Liver (tissue), 3 donors: ENCODE measurements around the gene IGF1R.

Experiments used
- CTCF ChIP-seq: fragments of 150-350 bp; IDR thresholded peaks from 2 replicates; pipeline ENCODE4 v1.5.1; 2017; ENCODE audit warnings: improper control_type of control experiment, low read depth, low read length; ENCODE audit not compliant: missing input control
- EGR1 ChIP-seq, 2 donors: IDR thresholded peaks; 2 replicates each; pipeline ENCODE4 v1.6.1; 2016 to 2018; ENCODE audit warnings: antibody characterized with exemption in 2 of 2, low read depth in 2 of 2
- FOXA2 ChIP-seq: IDR thresholded peaks from 2 replicates; pipeline ENCODE4 v1.6.1; 2016; ENCODE audit warnings: antibody characterized with exemption
- GABPA ChIP-seq, 2 donors: IDR thresholded peaks in 1 of 2; conservative IDR thresholded peaks in 1 of 2; 2 replicates each; pipeline ENCODE4 v1.6.1; 2016; ENCODE audit warnings: antibody characterized with exemption in 2 of 2, mild to moderate bottlenecking in 1 of 2, moderate library complexity in 1 of 2
- NR2F2 ChIP-seq: IDR thresholded peaks from 2 replicates; pipeline ENCODE4 v1.6.1; 2016; ENCODE audit warnings: antibody characterized with exemption
- RAD21 ChIP-seq, 2 donors: IDR thresholded peaks; 2 replicates each; pipeline ENCODE4 v1.6.1; 2016; ENCODE audit warnings: antibody characterized with exemption in 2 of 2, mild to moderate bottlenecking in 2 of 2
- REST ChIP-seq: IDR thresholded peaks from 2 replicates; pipeline ENCODE4 v1.6.1; 2016; ENCODE audit warnings: antibody characterized with exemption, mild to moderate bottlenecking
- RXRA ChIP-seq, 2 donors: IDR thresholded peaks; 2 replicates each; pipeline ENCODE4 v1.6.1; 2017 to 2018; ENCODE audit warnings: antibody characterized with exemption in 2 of 2, mild to moderate bottlenecking in 1 of 2
- SP1 ChIP-seq: IDR thresholded peaks from 2 replicates; pipeline ENCODE4 v1.6.1; 2018; ENCODE audit warnings: antibody characterized with exemption, mild to moderate bottlenecking
- TF ChIP-seq, protein P1 (sequence below): IDR thresholded peaks from 2 replicates; pipeline ENCODE4 v1.6.1; 2016; ENCODE audit warnings: antibody characterized with exemption
- donor health status: healthy.
- donor health status: healthy.

DNA sequence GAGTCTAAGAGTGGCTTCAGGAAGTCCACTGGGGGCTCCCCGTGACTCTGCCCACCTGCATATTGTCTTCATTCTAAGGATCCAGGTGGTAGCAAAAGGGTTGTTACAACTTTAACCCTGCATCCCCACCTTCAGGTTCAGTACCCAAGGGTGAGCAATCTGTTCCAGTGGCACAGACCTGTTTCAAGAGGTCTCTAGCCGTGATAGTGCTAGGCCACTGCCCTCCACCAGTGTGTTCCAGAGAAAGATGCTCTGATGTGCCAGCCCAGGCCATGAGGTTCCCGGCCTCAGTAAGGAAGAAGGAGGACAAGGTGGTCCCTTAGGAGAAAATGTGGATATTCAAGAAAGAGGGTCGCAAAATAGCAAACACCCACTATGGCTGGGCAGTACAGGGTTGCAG is 87.0 kb downstream of the IGF1R start:
- TF ChIP-seq, protein P1, sequence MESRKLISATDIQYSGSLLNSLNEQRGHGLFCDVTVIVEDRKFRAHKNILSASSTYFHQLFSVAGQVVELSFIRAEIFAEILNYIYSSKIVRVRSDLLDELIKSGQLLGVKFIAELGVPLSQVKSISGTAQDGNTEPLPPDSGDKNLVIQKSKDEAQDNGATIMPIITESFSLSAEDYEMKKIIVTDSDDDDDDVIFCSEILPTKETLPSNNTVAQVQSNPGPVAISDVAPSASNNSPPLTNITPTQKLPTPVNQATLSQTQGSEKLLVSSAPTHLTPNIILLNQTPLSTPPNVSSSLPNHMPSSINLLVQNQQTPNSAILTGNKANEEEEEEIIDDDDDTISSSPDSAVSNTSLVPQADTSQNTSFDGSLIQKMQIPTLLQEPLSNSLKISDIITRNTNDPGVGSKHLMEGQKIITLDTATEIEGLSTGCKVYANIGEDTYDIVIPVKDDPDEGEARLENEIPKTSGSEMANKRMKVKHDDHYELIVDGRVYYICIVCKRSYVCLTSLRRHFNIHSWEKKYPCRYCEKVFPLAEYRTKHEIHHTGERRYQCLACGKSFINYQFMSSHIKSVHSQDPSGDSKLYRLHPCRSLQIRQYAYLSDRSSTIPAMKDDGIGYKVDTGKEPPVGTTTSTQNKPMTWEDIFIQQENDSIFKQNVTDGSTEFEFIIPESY = no peak
- no peak for TF ChIP-seq CTCF
- no peak for TF ChIP-seq SP1
- TF ChIP-seq RAD21 (IDR thresholded peaks at IDR 0.05) = no peak
- TF ChIP-seq FOXA2 = no peak
- no peak for TF ChIP-seq EGR1 (IDR thresholded peaks at IDR 0.05; ENCODE audit: low read depth in 2 of 2)
- TF ChIP-seq GABPA (IDR thresholded peaks at IDR 0.05 in 1 of 2, conservative IDR thresholded peaks at IDR 0.05 in 1 of 2) = no peak
- no peak for TF ChIP-seq REST
- no peak for TF ChIP-seq NR2F2
- TF ChIP-seq RXRA (IDR thresholded peaks at IDR 0.05) = no peak
